Measurements from ENCODE around the gene GSG1L.

GSG1L gene

GRCh38 chr16:27911486-27911885 lies 152.0 kb downstream of the GSG1L start:
- H3K27me3 ChIP-seq (ENCODE audit: insufficient read depth, poor library complexity, severe bottlenecking): no peaks in the 10 kb centered on the region
- DNase-seq (ENCODE audit: low read depth in 1 of 2, low spot score in 1 of 2): no peak
- no peak overlapping the region for H3K27ac ChIP-seq (replicated peaks)
- no peak for TF ChIP-seq SPI1 (IDR thresholded peaks at IDR 0.05; ENCODE audit: borderline replicate concordance, low read depth)
- no peak for TF ChIP-seq REST (IDR thresholded peaks at IDR 0.05; ENCODE audit: insufficient replicate concordance, low read depth)
- no peak for TF ChIP-seq GABPA (IDR thresholded peaks at IDR 0.05; ENCODE audit: low read depth)
- no peak for TF ChIP-seq POLR2AphosphoS5 (IDR thresholded peaks at IDR 0.05; ENCODE audit: low read depth)
- no peak for TF ChIP-seq CTCF (IDR thresholded peaks at IDR 0.05; ENCODE audit: insufficient read depth, low read length)
- H3K4me3 ChIP-seq (replicated peaks; ENCODE audit: insufficient read depth, low read length): no peak overlapping the region

GRCh38 chr16:27907457-27907972 lies 156.0 kb downstream of the GSG1L start:
- DNase-seq (ENCODE audit: low read depth in 1 of 2, low spot score in 1 of 2): no peak
- Histone ChIP-seq H3K27me3 (ENCODE audit: insufficient read depth, poor library complexity, severe bottlenecking) (no peaks in the 10 kb centered on the region), H3K27ac (replicated peaks) (no peak overlapping the region), H3K4me3 (replicated peaks; ENCODE audit: insufficient read depth, low read length) (no peak overlapping the region)
- TF ChIP-seq POLR2AphosphoS5 (IDR thresholded peaks at IDR 0.05; ENCODE audit: low read depth): no peak

GRCh38 chr16:27906883-27907282 lies 156.6 kb downstream of the GSG1L start:
- TF ChIP-seq GABPA (IDR thresholded peaks at IDR 0.05; ENCODE audit: low read depth) (no peak), SPI1 (IDR thresholded peaks at IDR 0.05; ENCODE audit: borderline replicate concordance, low read depth) (no peak), POLR2AphosphoS5 (IDR thresholded peaks at IDR 0.05; ENCODE audit: low read depth) (no peak)
- no peak overlapping the region for H3K27ac ChIP-seq (replicated peaks)
- no peak for DNase-seq (ENCODE audit: low read depth in 1 of 2, low spot score in 1 of 2)
- H3K4me3 ChIP-seq (replicated peaks; ENCODE audit: insufficient read depth, low read length): no peak overlapping the region
- H3K27me3 ChIP-seq (ENCODE audit: insufficient read depth, poor library complexity, severe bottlenecking): no peaks in the 10 kb centered on the region

- TF ChIP-seq REST (IDR thresholded peaks at IDR 0.05; ENCODE audit: insufficient replicate concordance, low read depth) (no peak), POLR2AphosphoS5 (IDR thresholded peaks at IDR 0.05; ENCODE audit: low read depth) (no peak), GABPA (IDR thresholded peaks at IDR 0.05; ENCODE audit: low read depth) (no peak), SPI1 (IDR thresholded peaks at IDR 0.05; ENCODE audit: borderline replicate concordance, low read depth) (no peak), CTCF (IDR thresholded peaks at IDR 0.05; ENCODE audit: insufficient read depth, low read length) (no peak)
- H3K27ac ChIP-seq (replicated peaks): no peak overlapping the region
- DNase-seq (ENCODE audit: low read depth in 1 of 2, low spot score in 1 of 2): no peak
- no peak overlapping the region for H3K4me3 ChIP-seq (replicated peaks; ENCODE audit: insufficient read depth, low read length)
- no peaks in the 10 kb centered on the region for H3K27me3 ChIP-seq (ENCODE audit: insufficient read depth, poor library complexity, severe bottlenecking)
Observed at GRCh38 chr16:27903046-27903655, 160.4 kb downstream of the GSG1L start.

GRCh38 chr16:27902551-27902950 lies 161.0 kb downstream of the GSG1L start:
- no peaks in the 10 kb centered on the region for H3K27me3 ChIP-seq (ENCODE audit: insufficient read depth, poor library complexity, severe bottlenecking)
- TF ChIP-seq REST (IDR thresholded peaks at IDR 0.05; ENCODE audit: insufficient replicate concordance, low read depth) (no peak), GABPA (IDR thresholded peaks at IDR 0.05; ENCODE audit: low read depth) (no peak), SPI1 (IDR thresholded peaks at IDR 0.05; ENCODE audit: borderline replicate concordance, low read depth) (no peak), POLR2AphosphoS5 (IDR thresholded peaks at IDR 0.05; ENCODE audit: low read depth) (no peak), CTCF (IDR thresholded peaks at IDR 0.05; ENCODE audit: insufficient read depth, low read length) (no peak)
- DNase-seq (ENCODE audit: low read depth in 1 of 2, low spot score in 1 of 2): no peak
- H3K4me3 ChIP-seq (replicated peaks; ENCODE audit: insufficient read depth, low read length): no peak overlapping the region
- H3K27ac ChIP-seq (replicated peaks): no peak overlapping the region

Measured in HL-60 (cell line).